Fibroblast of the aortic adventitia (primary cell): ENCODE results near the gene NFIX. TPM values are rescaled to one million over a fixed set of nuclear protein-coding genes. Genes with fewer than 3 reads are reported as not detected.

Source experiments
- DNase-seq: peaks from one replicate; pipeline ENCODE4 v3.0.0-alpha.2; 2010; ENCODE audit warnings: low read depth
- H3K4me3 ChIP-seq: 2 replicates; pipeline ENCODE4 v1.5.1; 2011; ENCODE audit warnings: low read depth, mild to moderate bottlenecking, control low read depth, low read length, moderate library complexity
- CTCF ChIP-seq: IDR thresholded peaks from 2 replicates; pipeline ENCODE4 v1.5.1; 2011; ENCODE audit warnings: mild to moderate bottlenecking, low read length, control low read depth, inconsistent platforms; ENCODE audit not compliant: insufficient read depth
- total RNA-seq: library from RNA; depleted of rRNA; stranded (reverse); fragments of >200 nt; gene quantifications from 2 replicates; pipeline ENCODE4 v1.2.3, GENCODE V29; 2012; ENCODE audit warnings: low replicate concordance

Gene NFIX
- total RNA-seq, 1 donor = 160 TPM

GRCh38 chr19:13138916-13139198 lies 143.6 kb downstream of the NFIX start:
- H3K4me3 ChIP-seq = no peak overlapping the region
- no peak for DNase-seq

DNA sequence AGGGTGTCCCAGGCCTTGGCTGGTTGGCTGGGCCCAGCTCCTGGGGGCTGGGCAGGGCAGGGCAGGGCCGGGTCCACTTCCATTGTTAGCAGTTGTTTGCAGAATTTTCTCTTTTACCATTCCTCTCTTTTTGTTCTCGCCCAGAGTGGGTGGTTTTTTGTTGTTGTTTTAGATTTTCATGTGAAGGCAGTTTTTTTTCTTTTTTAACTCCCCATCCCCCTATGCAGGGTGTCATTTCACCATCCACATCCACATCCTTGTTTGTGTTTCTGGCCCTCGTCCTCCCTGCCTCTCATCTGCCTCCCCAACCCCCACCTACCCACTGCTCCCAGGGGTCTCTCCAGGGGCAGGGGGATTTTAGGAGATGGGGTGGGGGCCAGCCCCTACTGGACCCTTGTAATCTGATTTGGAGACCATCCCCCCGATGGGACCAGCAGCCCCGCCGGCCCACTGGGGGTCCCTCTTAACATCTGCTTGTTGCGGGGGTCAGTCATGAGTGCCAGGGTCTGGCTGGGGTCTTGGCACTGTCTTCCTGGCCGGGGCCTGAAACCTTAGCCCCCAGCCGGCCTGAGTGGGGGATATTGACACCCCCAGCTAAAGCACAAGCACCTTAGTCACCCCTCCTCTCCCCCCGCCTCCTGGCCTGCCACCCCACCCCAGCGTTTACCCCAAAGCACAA lies 144.5 kb downstream of the NFIX start:
- DNase-seq = no peak
- no peak overlapping the region for H3K4me3 ChIP-seq
- no peak for TF ChIP-seq CTCF

More at GRCh38 chr19:13138916-13139198, 143.6 kb downstream of the NFIX start:
- no peak for TF ChIP-seq CTCF

GRCh38 chr19:13146763-13147563 lies 151.7 kb downstream of the NFIX start:
- DNase-seq = peak; percentile 48
- H3K4me3 ChIP-seq = no peak overlapping the region
- TF ChIP-seq CTCF = no peak

Other genes starting within 250 kb of the NFIX start
- not detected in 2 replicates for gene BEST2, start 243.7 kb upstream of the NFIX start, total RNA-seq
- gene HOOK2, start 219.9 kb upstream of the NFIX start, total RNA-seq = 15.5 and 31.2 TPM in 2 replicates
- gene JUNB, start 204.0 kb upstream of the NFIX start, total RNA-seq = 87.9 and 263 TPM in 2 replicates
- gene PRDX2, start 193.7 kb upstream of the NFIX start, total RNA-seq = 66.7 and 163 TPM in 2 replicates
- not detected in 2 replicates for gene THSD8, start 193.4 kb upstream of the NFIX start, total RNA-seq
- 12.8 and 37.4 TPM in 2 replicates for gene RNASEH2A, start 188.9 kb upstream of the NFIX start, total RNA-seq
- gene RTBDN, start 160.9 kb upstream of the NFIX start, total RNA-seq = not detected in 2 replicates
- under 0.01 and 1.1 TPM in 2 replicates for gene MAST1, start 157.0 kb upstream of the NFIX start, total RNA-seq
- 22.7 and 23.4 TPM in 2 replicates for gene DNASE2, start 114.0 kb upstream of the NFIX start, total RNA-seq
- not detected in 2 replicates for gene KLF1, start 108.3 kb upstream of the NFIX start, total RNA-seq
- gene GCDH, start 104.3 kb upstream of the NFIX start, total RNA-seq = 20.5 and 24.4 TPM in 2 replicates
- 0.54 TPM in 1 of 2 replicates, not detected in the other for gene SYCE2, start 76.2 kb upstream of the NFIX start, total RNA-seq
- 39.1 and 44.3 TPM in 2 replicates for gene FARSA, start 61.8 kb upstream of the NFIX start, total RNA-seq
- gene CALR, start 56.9 kb upstream of the NFIX start, total RNA-seq = 1,776 and 3,314 TPM in 2 replicates
- 76.8 and 101 TPM in 2 replicates for gene RAD23A, start 49.6 kb upstream of the NFIX start, total RNA-seq
- 23.0 and 38.8 TPM in 2 replicates for gene GADD45GIP1, start 38.3 kb upstream of the NFIX start, total RNA-seq
- 0.18 TPM in 1 of 2 replicates, not detected in the other for gene DAND5, start 25.9 kb upstream of the NFIX start, total RNA-seq
- gene LYL1, start 107.4 kb downstream of the NFIX start, total RNA-seq = 0.63 and 1.4 TPM in 2 replicates
- gene TRMT1, start 121.3 kb downstream of the NFIX start, total RNA-seq = 19.2 and 23.9 TPM in 2 replicates
- 11.5 and 51.2 TPM in 2 replicates for gene NACC1, start 122.8 kb downstream of the NFIX start, total RNA-seq
- 62.7 and 122 TPM in 2 replicates for gene STX10, start 154.9 kb downstream of the NFIX start, total RNA-seq
- 20.3 and 43.5 TPM in 2 replicates for gene IER2, start 154.9 kb downstream of the NFIX start, total RNA-seq